GM23338 (cell line): Measurements from ENCODE around the gene OTOS. TPM values are rescaled to one million over a fixed set of nuclear protein-coding genes. Genes with fewer than 3 reads are reported as not detected.

Source experiments
- polyA plus RNA-seq: library from polyadenylated mRNA; unstranded; fragments of >200 nt; fragmentation: Nextera tagmentation; extraction: Ambion mirVana; gene quantifications from 2 replicates; pipeline ENCODE4 v1.2.1, GENCODE V29; 2016
- total RNA-seq: library from RNA; depleted of rRNA; stranded (reverse); fragments of >200 nt; shearing (Covaris generic); gene quantifications from 2 replicates; pipeline ENCODE4 v1.2.3, GENCODE V29; 2014; rRNA removed

Gene OTOS
- total and polyA plus RNA-seq, 2 experiments from 2014 or later: 0.40 TPM; not detected in 1

Other genes with a start within 250 kb of the OTOS start
- 113 and 156 TPM in 2 replicates for gene NDUFA10, start 115.3 kb downstream of the OTOS start, total RNA-seq
- gene NDUFA10, start 115.3 kb downstream of the OTOS start, polyA plus RNA-seq: 64.8 and 81.0 TPM in 2 replicates
- not detected in 2 replicates for gene OR6B2, start 110.2 kb downstream of the OTOS start, total RNA-seq
- gene OR6B2, start 110.2 kb downstream of the OTOS start, polyA plus RNA-seq: not detected in 2 replicates
- not detected in 2 replicates for gene OR6B3, start 87.1 kb downstream of the OTOS start, total RNA-seq
- not detected in 2 replicates for gene OR6B3, start 87.1 kb downstream of the OTOS start, polyA plus RNA-seq
- 91.7 and 160 TPM in 2 replicates for gene COPS9, start 4.4 kb downstream of the OTOS start, total RNA-seq
- 629 and 651 TPM in 2 replicates for gene COPS9, start 4.4 kb downstream of the OTOS start, polyA plus RNA-seq